GM21367 (cell line): Measurements from ENCODE around the gene ZDHHC11B.
"Not testable (repeated sequence)": the region's sequence is repeated elsewhere in the genome, so short reads cannot be mapped to it uniquely, and the experiment has no call there.

Source experiments
- ATAC-seq: cut with Tn5 transposase; IDR thresholded peaks from one replicate; pipeline ENCODE4 v1.9.1; 2021; ENCODE audit not compliant: unreplicated experiment

ZDHHC11B gene

GRCh38 chr5:691049-691448 lies 93.5 kb downstream of the ZDHHC11B start:
- ATAC-seq = not testable (repeated sequence)

- not testable (repeated sequence) for ATAC-seq
Observed at GRCh38 chr5:690293-690692, 94.2 kb downstream of the ZDHHC11B start.

- ATAC-seq = not testable (repeated sequence)
Observed at GRCh38 chr5:688348-689010, 96.0 kb downstream of the ZDHHC11B start.

- not testable (repeated sequence) for ATAC-seq
Observed at GRCh38 chr5:686936-687335, 97.6 kb downstream of the ZDHHC11B start.

GRCh38 chr5:686172-686523 lies 98.4 kb downstream of the ZDHHC11B start:
- not testable (repeated sequence) for ATAC-seq

GRCh38 chr5:685262-686171 lies 99.0 kb downstream of the ZDHHC11B start:
- ATAC-seq = no peak

GRCh38 chr5:684751-685216 lies 99.7 kb downstream of the ZDHHC11B start:
- no peak for ATAC-seq

GRCh38 chr5:683551-684481 lies 100.7 kb downstream of the ZDHHC11B start:
- ATAC-seq = no peak

- not testable (repeated sequence) for ATAC-seq
Observed at GRCh38 chr5:682651-683358, 101.7 kb downstream of the ZDHHC11B start.

- not testable (repeated sequence) for ATAC-seq
Observed at GRCh38 chr5:682216-682615, 102.3 kb downstream of the ZDHHC11B start.

GRCh38 chr5:681317-682191 lies 103.0 kb downstream of the ZDHHC11B start:
- ATAC-seq = not testable (repeated sequence)

GRCh38 chr5:680836-681235 lies 103.7 kb downstream of the ZDHHC11B start:
- ATAC-seq = not testable (repeated sequence)

- ATAC-seq = not testable (repeated sequence)
Observed at GRCh38 chr5:680118-680795, 104.3 kb downstream of the ZDHHC11B start.

GRCh38 chr5:679166-679895 lies 105.2 kb downstream of the ZDHHC11B start:
- not testable (repeated sequence) for ATAC-seq

- ATAC-seq = not testable (repeated sequence)
Observed at GRCh38 chr5:678521-678920, 106.0 kb downstream of the ZDHHC11B start.

- ATAC-seq = no peak
Observed at GRCh38 chr5:677131-678101, 107.1 kb downstream of the ZDHHC11B start.

GRCh38 chr5:676699-677076 lies 107.8 kb downstream of the ZDHHC11B start:
- ATAC-seq = no peak
